BE2C (cell line): Measurements from ENCODE around the gene PLEK.

Experiments
- DNase-seq: peaks from one replicate; pipeline ENCODE4 v3.0.0-alpha.2; 2020
- H3K27me3 ChIP-seq: fragments of 250-450 bp; sonication (Bioruptor Pico); 2 replicates; pipeline ENCODE4 v1.5.1; 2020; ENCODE audit warnings: mild to moderate bottlenecking
- H3K36me3 ChIP-seq: fragments of 250-450 bp; sonication (Bioruptor Pico); 2 replicates; pipeline ENCODE4 v1.5.1; 2020; ENCODE audit warnings: mild to moderate bottlenecking
- H3K4me1 ChIP-seq: fragments of 250-450 bp; sonication (Bioruptor Pico); 2 replicates; pipeline ENCODE4 v1.5.1; 2020
- H3K4me3 ChIP-seq: 2 replicates; pipeline ENCODE4 v1.5.1; 2011; ENCODE audit warnings: low read depth, low read length
- H3K9me3 ChIP-seq: fragments of 250-450 bp; sonication (Bioruptor Pico); 2 replicates; pipeline ENCODE4 v1.5.1; 2020
- CTCF ChIP-seq: IDR thresholded peaks from 2 replicates; pipeline ENCODE4 v1.5.1; 2012; ENCODE audit warnings: mild to moderate bottlenecking, low read depth, low read length

The PLEK gene

GRCh38 chr2:68336192-68336591 lies 28.9 kb upstream of the PLEK start:
- H3K9me3 ChIP-seq: no peaks in the 10 kb centered on the region
- DNase-seq: no peak
- H3K4me1 ChIP-seq: no peaks in the 10 kb centered on the region
- no peaks in the 10 kb centered on the region; the same call in 1 of the 2 replicates for H3K27me3 ChIP-seq
- TF ChIP-seq CTCF: no peak
- H3K4me3 ChIP-seq: no peak overlapping the region
- H3K36me3 ChIP-seq: no peaks in the 10 kb centered on the region

GRCh38 chr2:68340226-68341061 lies 24.6 kb upstream of the PLEK start:
- no peak overlapping the region for H3K4me3 ChIP-seq
- no peak for DNase-seq
- no peaks in the 10 kb centered on the region; the same call in 1 of the 2 replicates for H3K27me3 ChIP-seq
- H3K9me3 ChIP-seq: no peaks in the 10 kb centered on the region
- TF ChIP-seq CTCF: no peak
- H3K36me3 ChIP-seq: no peaks in the 10 kb centered on the region
- H3K4me1 ChIP-seq: no peaks in the 10 kb centered on the region

- no peaks in the 10 kb centered on the region for H3K36me3 ChIP-seq
- no peaks in the 10 kb centered on the region for H3K4me1 ChIP-seq
- no peak overlapping the region for H3K4me3 ChIP-seq
- DNase-seq: no peak
- no peaks in the 10 kb centered on the region; the same call in 1 of the 2 replicates for H3K27me3 ChIP-seq
- TF ChIP-seq CTCF: no peak
- H3K9me3 ChIP-seq: no peaks in the 10 kb centered on the region
These were observed 24.1 kb upstream of the PLEK start for GRCh38 chr2:68341062-68341329.

GRCh38 chr2:68341583-68341982 lies 23.5 kb upstream of the PLEK start:
- Histone ChIP-seq H3K4me3 (no peak overlapping the region), H3K27me3 (no peaks in the 10 kb centered on the region; the same call in 1 of the 2 replicates), H3K9me3 (no peaks in the 10 kb centered on the region), H3K36me3 (no peaks in the 10 kb centered on the region), H3K4me1 (no peaks in the 10 kb centered on the region)
- DNase-seq: no peak
- no peak for TF ChIP-seq CTCF

GRCh38 chr2:68342470-68342869 lies 22.6 kb upstream of the PLEK start:
- no peak for TF ChIP-seq CTCF
- H3K4me1 ChIP-seq: no peaks in the 10 kb centered on the region

GRCh38 chr2:68344031-68344430 lies 21.1 kb upstream of the PLEK start:
- Histone ChIP-seq H3K27me3 (no peaks in the 10 kb centered on the region; the same call in 1 of the 2 replicates), H3K4me3 (no peak overlapping the region), H3K9me3 (no peaks in the 10 kb centered on the region), H3K36me3 (no peaks in the 10 kb centered on the region), H3K4me1 (no peaks in the 10 kb centered on the region)
- TF ChIP-seq CTCF: no peak
- DNase-seq: no peak

More at GRCh38 chr2:68342470-68342869, 22.6 kb upstream of the PLEK start:
- H3K4me3 ChIP-seq: no peak overlapping the region
- H3K9me3 ChIP-seq: no peaks in the 10 kb centered on the region
- no peaks in the 10 kb centered on the region; the same call in 1 of the 2 replicates for H3K27me3 ChIP-seq
- no peaks in the 10 kb centered on the region for H3K36me3 ChIP-seq
- DNase-seq: no peak
